Transverse colon (tissue), 4 donors: ENCODE measurements around the gene ZNF695. TPM values are rescaled to one million over a fixed set of nuclear protein-coding genes. Genes with fewer than 3 reads are reported as not detected.

Experiments used
- total RNA-seq, 4 donors: library from RNA; depleted of rRNA; stranded (reverse); fragments of >200 nt; gene quantifications; one replicate each; pipeline ENCODE4 v1.1.0, GENCODE V29; 2016

Gene ZNF695
- total RNA-seq, 4 donors from 2014 or later: 0.16 to 11.7 (median 0.27) TPM; not detected in 1

Other genes starting within 250 kb of the ZNF695 start
- gene AHCTF1, start 76.1 kb downstream of the ZNF695 start, total RNA-seq: 100 to 1,000 TPM in 1 of 4 donors, 10 to 100 TPM in 2, 1 to 10 TPM in 1; 10.0 to 113 (median 34.7) TPM
- gene ZNF670, start 70.8 kb upstream of the ZNF695 start, total RNA-seq: 1 to 10 TPM; 1.9 to 4.6 (median 2.6) TPM
- gene ZNF669, start 96.3 kb upstream of the ZNF695 start, total RNA-seq: 10 to 100 TPM in 1 of 4 donors, 1 to 10 TPM in 3; 2.4 to 26.2 (median 4.9) TPM
- gene ZNF124, start 164.0 kb upstream of the ZNF695 start, total RNA-seq: 10 to 100 TPM; 27.5 to 61.1 (median 41.5) TPM
- not detected for gene VN1R5, start 248.0 kb upstream of the ZNF695 start, total RNA-seq